GM12878 (cell line): Measurements from ENCODE around the gene TDRD7. TPM values are rescaled to one million over a fixed set of nuclear protein-coding genes. Genes with fewer than 3 reads are reported as not detected.
A peak's percentile ranks its signal among the peaks of the same experiment; 100 is the strongest.

Experiments
- ATAC-seq: fragments of 200-7000 bp; cut with Tn5 transposase; 3 replicates; pipeline ENCODE4 v1.9.1; 2020; ENCODE audit warnings: mild to moderate bottlenecking, moderate library complexity
- BruUV-seq: library from RNA; stranded (reverse); fragments of 400-500 nt; replicated peaks from 2 replicates; lab custom pipeline; 2021; lab: Mats Ljungman, UMichigan
- CTCF ChIA-PET: fragments of 300-600 bp; sonication (Branson Sonifier 250); formaldehyde crosslinking; extraction: SDS; loops from one replicate; lab custom pipeline; 2021; ENCODE audit warnings: inconsistent platforms; lab: Yijun Ruan, JAX
- POLR2A ChIA-PET: fragments of 350-600 bp; formaldehyde crosslinking; extraction: SDS; loops from one replicate; lab custom pipeline; 2021; ENCODE audit warnings: inconsistent platforms; lab: Charles Lee
- RAD21 ChIA-PET: fragments of 300-600 bp; sonication (Branson Sonifier 250); formaldehyde crosslinking; loops from one replicate; lab custom pipeline; 2023; ENCODE audit warnings: antibody characterized with exemption; ENCODE audit not compliant: unreplicated experiment; lab: Charles Lee
- SMC1A ChIA-PET: fragments of 300-600 bp; sonication (Branson Sonifier 250); formaldehyde crosslinking; loops from one replicate; lab custom pipeline; 2023; ENCODE audit not compliant: unreplicated experiment, uncharacterized antibody; lab: Charles Lee
- DNase-seq: peaks from one replicate; pipeline ENCODE4 v3.0.0-alpha.2; 2011; ENCODE audit warnings: low read depth, low spot score
- FAIRE-seq: peaks from 3 replicates; lab custom pipeline; 2011; peaks lifted over from hg19 to GRCh38; lab: Jason Lieb, UNC
- H2AFZ ChIP-seq: 2 replicates; pipeline ENCODE4 v1.6.0; 2011; ENCODE audit warnings: low read depth, low read length, control low read depth; ENCODE audit not compliant: control insufficient read depth
- H3K27ac ChIP-seq: 2 replicates; pipeline ENCODE4 v1.5.1; 2011; ENCODE audit warnings: control low read depth; ENCODE audit not compliant: control insufficient read depth, insufficient read depth
- H3K27me3 ChIP-seq, 2 experiments: replicated peaks in 1 of 2; 2 replicates each; pipeline versions ENCODE4 v1.6.0 to v1.6.1; 2011; ENCODE audit warnings: low read length in 1 of 2; ENCODE audit not compliant: control insufficient read depth in 2 of 2, insufficient read depth in 2 of 2
- H3K36me3 ChIP-seq, 2 experiments: 2 replicates each; pipeline ENCODE4 v1.5.1; 2011; ENCODE audit warnings: low read length in 1 of 2; ENCODE audit not compliant: control insufficient read depth in 2 of 2, insufficient read depth in 2 of 2
- H3K4me1 ChIP-seq: 2 replicates; pipeline ENCODE4 v1.6.1; 2011; ENCODE audit warnings: mild to moderate bottlenecking, low read length, moderate library complexity, mixed read lengths; ENCODE audit not compliant: control insufficient read depth, insufficient read depth
- H3K4me2 ChIP-seq: 2 replicates; pipeline ENCODE4 v1.6.0; 2011; ENCODE audit warnings: control low read depth; ENCODE audit not compliant: control insufficient read depth, insufficient read depth
- H3K4me3 ChIP-seq: fragments of 200-600 bp; sonication (generic); 2 replicates; pipeline ENCODE4 v1.5.1; 2016
- H3K79me2 ChIP-seq: 2 replicates; pipeline ENCODE4 v1.6.0; 2011; ENCODE audit warnings: low read length; ENCODE audit not compliant: control insufficient read depth, insufficient read depth
- H3K9ac ChIP-seq: 2 replicates; pipeline ENCODE4 v1.8.0; 2011; ENCODE audit warnings: low read length, control low read depth, mixed read lengths; ENCODE audit not compliant: control insufficient read depth, insufficient read depth
- H3K9me3 ChIP-seq: replicated peaks from 3 replicates; pipeline ENCODE4 v1.5.1; 2011; ENCODE audit warnings: mild to moderate bottlenecking, low read length; ENCODE audit not compliant: control insufficient read depth, insufficient read depth
- H4K20me1 ChIP-seq: 2 replicates; pipeline ENCODE4 v1.6.0; 2011; ENCODE audit not compliant: control insufficient read depth, insufficient read depth
- JUNB ChIP-seq: IDR thresholded peaks from 2 replicates; pipeline ENCODE4 v1.6.1; 2016; ENCODE audit warnings: antibody characterized with exemption, mild to moderate bottlenecking
- RUNX3 ChIP-seq: IDR thresholded peaks from 2 replicates; pipeline ENCODE4 v1.6.1; 2012; ENCODE audit warnings: low read length, inconsistent platforms
- WGBS: methylation state at CpG from one replicate; pipeline ENCODE4 v1.1.6; 2016; ENCODE audit warnings: low lambda C conversion rate; ENCODE audit not compliant: insufficient replicate concordance, insufficient coverage; ENCODE audit errors: missing lambda C conversion rate; 5-methylcytosine and 5-hydroxymethylcytosine counted together
- in situ Hi-C: fragments of 300-500 bp; cut with MboI; formaldehyde crosslinking; loops from 9 replicates; pipeline ENCODE4 v1.14.3; 2018; ENCODE audit warnings: mixed read lengths
- intact Hi-C: fragments of 100-400 bp; cut with micrococcal nuclease; formaldehyde crosslinking; loops from one replicate; pipeline ENCODE4 v1.14.2; 2022; ENCODE audit not compliant: unreplicated experiment
- polyA plus RNA-seq, 11 experiments: library from polyadenylated mRNA; depleted of rRNA in 4 of 11; unstranded in 6 of 11; stranded (reverse) in 5 of 11; fragments of >200 nt; fragmentation: Nextera tagmentation in 4 of 11; fragmentation: Illumina TruSeq in 1 of 11; extraction: Ambion mirVana in 4 of 11; extraction: Trizol in 1 of 11; gene quantifications; 1 replicate in 1 of 11; 2 replicates in 10 of 11; pipeline versions ENCODE4 v1.2.1 to v1.2.3, GENCODE V29; 2011 to 2016; ENCODE audit warnings: inconsistent platforms in 2 of 11, missing spikeins in 2 of 11, low read depth in 1 of 11
- total RNA-seq, 4 experiments: library from RNA; depleted of rRNA in 3 of 4; stranded (reverse); fragments of >200 nt in 3 of 4; fragmentation: Illumina TruSeq in 1 of 4; extraction: Trizol in 1 of 4; gene quantifications; 2 replicates each; pipeline versions ENCODE4 v1.2.1 to v1.2.3, GENCODE V29; 2013 to 2021
- TF ChIP-seq, protein P1 (sequence below): fragments of 450-650 bp; IDR thresholded peaks from 2 replicates; pipeline ENCODE4 v1.6.1; 2017; ENCODE audit warnings: mild to moderate bottlenecking, low read depth, inconsistent platforms; ENCODE audit not compliant: poor library complexity, severe bottlenecking

Gene TDRD7
- total and polyA plus RNA-seq, 10 of the 15 experiments (the other 5 are each of a cell fraction or from before 2014, with no cell fraction given): 5.7 to 26.4 (median 16.2) TPM

DNA sequence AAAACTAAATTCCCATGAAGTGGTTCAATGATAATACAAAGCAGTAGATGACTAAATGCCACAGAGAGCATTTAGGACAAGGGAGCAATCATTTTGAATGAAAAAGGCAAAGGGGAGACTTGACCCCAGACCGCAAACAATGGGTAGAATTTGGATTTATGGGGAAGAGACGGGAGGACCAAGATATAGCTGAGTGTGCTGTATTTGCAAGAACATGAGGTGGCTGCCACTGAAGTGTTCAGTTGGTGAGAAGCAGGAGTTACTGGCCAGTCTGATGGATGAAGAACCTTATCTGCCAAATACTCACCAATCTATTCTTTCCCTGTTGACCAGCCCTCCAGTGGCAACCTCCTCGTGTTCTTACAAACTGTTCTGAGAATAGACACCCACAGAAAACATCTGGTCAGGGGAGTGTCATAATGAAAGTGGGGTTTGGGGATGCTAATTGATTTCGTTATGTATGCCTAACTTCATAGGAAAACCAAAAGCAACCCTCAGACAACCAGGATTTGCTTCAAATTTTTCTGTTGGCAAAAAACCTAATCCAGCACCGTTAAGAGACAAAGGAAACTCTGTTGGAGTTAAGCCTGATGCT, 19.8 kb downstream of the TDRD7 start:
- no TSS peak for BruUV-seq
- ChIA-PET RAD21 (no interaction called here), SMC1A (interaction anchor here (0.9 to 1.7 kb wide), 6 partner anchors 8 to 208 kb away, joined by 3 to 4 read pairs (median 3); no protein-coding TSS in a partner anchor), POLR2A (interaction anchor here (0.9 kb wide), 1 partner anchor 12 kb away, joined by 3 read pairs; no protein-coding TSS in a partner anchor), CTCF (interaction anchor here (1.0 to 1.4 kb wide), 4 partner anchors 20 to 74 kb away, joined by 3 to 5 read pairs (median 3); no protein-coding TSS in a partner anchor)
- Histone ChIP-seq H3K4me2 (no peak overlapping the region), H2AFZ (no peak overlapping the region), H3K27ac (no peak overlapping the region; the same call in 1 of the 2 replicates), H3K79me2 (no peaks in the 10 kb centered on the region), H3K36me3 (peaks cover 3 to 5% of the 10 kb centered on the region in 2 experiments; a peak in 2 of 4 replicates), H3K4me1 (0 out of 2 replicates have a peak, but pooled peaks cover 5% of the 10 kb centered on the region), H3K9me3 (no peaks in the 10 kb centered on the region), H3K4me3 (no peak overlapping the region), H4K20me1 (no peaks in the 10 kb centered on the region), H3K27me3 (no peaks in the 10 kb centered on the region), H3K9ac (no peak overlapping the region)
- intact Hi-C loops: no loop called here
- DNase-seq: no peak
- no peak for FAIRE-seq
- TF ChIP-seq RUNX3 (peak; percentile 50; the same call in 1 of the 2 replicates), JUNB (peak; percentile 66; the same call in 1 of the 2 replicates)
- TF ChIP-seq, protein P1, sequence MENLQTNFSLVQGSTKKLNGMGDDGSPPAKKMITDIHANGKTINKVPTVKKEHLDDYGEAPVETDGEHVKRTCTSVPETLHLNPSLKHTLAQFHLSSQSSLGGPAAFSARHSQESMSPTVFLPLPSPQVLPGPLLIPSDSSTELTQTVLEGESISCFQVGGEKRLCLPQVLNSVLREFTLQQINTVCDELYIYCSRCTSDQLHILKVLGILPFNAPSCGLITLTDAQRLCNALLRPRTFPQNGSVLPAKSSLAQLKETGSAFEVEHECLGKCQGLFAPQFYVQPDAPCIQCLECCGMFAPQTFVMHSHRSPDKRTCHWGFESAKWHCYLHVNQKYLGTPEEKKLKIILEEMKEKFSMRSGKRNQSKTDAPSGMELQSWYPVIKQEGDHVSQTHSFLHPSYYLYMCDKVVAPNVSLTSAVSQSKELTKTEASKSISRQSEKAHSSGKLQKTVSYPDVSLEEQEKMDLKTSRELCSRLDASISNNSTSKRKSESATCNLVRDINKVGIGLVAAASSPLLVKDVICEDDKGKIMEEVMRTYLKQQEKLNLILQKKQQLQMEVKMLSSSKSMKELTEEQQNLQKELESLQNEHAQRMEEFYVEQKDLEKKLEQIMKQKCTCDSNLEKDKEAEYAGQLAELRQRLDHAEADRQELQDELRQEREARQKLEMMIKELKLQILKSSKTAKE: no peak
- WGBS: 51% methylated on average over 5 of the region's 5 CpGs
- in situ Hi-C loops: no loop called here
- ATAC-seq: no peak; the same call in 2 of the 3 replicates
